Memory B cell (primary cell): ENCODE measurements around the gene KBTBD12.

Experiments used
- ATAC-seq: fragments of 150-1000 bp; cut with Tn5 transposase; 2 replicates; pipeline ENCODE4 v1.10.0; 2021; ENCODE audit warnings: low read depth, mild to moderate bottlenecking, moderate library complexity
- DNase-seq, 2 donors: peaks; one replicate each; pipeline ENCODE4 v3.0.0; 2022; ENCODE audit warnings: low spot score in 2 of 2
- H3K27ac Mint-ChIP-seq: one replicate; pipeline ENCODE4 v1.8.0; 2022; ENCODE audit warnings: mild to moderate bottlenecking, moderate library complexity, mixed read lengths
- H3K27me3 Mint-ChIP-seq: one replicate; pipeline ENCODE4 v1.8.0; 2022; ENCODE audit warnings: mixed read lengths
- H3K36me3 Mint-ChIP-seq: one replicate; pipeline ENCODE4 v1.8.0; 2022; ENCODE audit warnings: mild to moderate bottlenecking, mixed read lengths
- H3K4me1 Mint-ChIP-seq: one replicate; pipeline ENCODE4 v1.8.0; 2022; ENCODE audit warnings: mixed read lengths
- H3K4me3 Mint-ChIP-seq: one replicate; pipeline ENCODE4 v1.8.0; 2022; ENCODE audit warnings: mild to moderate bottlenecking, moderate library complexity, mixed read lengths
- H3K9me3 Mint-ChIP-seq: one replicate; pipeline ENCODE4 v1.8.0; 2022; ENCODE audit warnings: mixed read lengths

Gene KBTBD12

DNA sequence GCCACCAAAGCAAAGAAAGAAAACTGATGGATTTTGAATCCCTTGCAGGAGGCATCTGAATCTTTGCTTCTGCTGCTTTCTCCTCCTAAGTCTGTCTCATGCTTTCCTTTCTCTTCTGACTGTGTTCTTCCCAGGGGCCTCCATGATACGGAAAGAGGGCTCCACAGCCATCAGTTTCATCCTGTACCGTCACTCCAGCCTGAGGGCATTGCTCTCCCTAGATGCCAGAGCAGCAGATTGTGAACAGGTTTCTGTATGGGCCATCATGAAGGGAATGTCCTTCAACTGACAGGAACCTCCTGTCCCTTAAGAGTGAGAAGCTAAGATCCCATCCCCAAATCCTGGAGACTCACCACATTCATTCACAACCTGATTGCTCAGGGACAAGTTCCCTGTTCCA lies 59.2 kb downstream of the KBTBD12 start:
- DNase-seq = no peak
- no peaks in the 10 kb centered on the region for H3K36me3 Mint-ChIP-seq
- peaks cover 2% of the 10 kb centered on the region for H3K9me3 Mint-ChIP-seq
- peaks cover 5% of the 10 kb centered on the region for H3K27me3 Mint-ChIP-seq
- H3K4me1 Mint-ChIP-seq = no peaks in the 10 kb centered on the region
- no peak for ATAC-seq
- no peak overlapping the region for H3K27ac Mint-ChIP-seq
- H3K4me3 Mint-ChIP-seq = no peak overlapping the region

- Mint-ChIP-seq H3K27me3 (peaks cover 5% of the 10 kb centered on the region), H3K4me3 (no peak overlapping the region)
- DNase-seq = no peak
Observed at GRCh38 chr3:127975153-127976029, 60.4 kb downstream of the KBTBD12 start.

GRCh38 chr3:127978636-127979035 lies 63.6 kb downstream of the KBTBD12 start:
- no peaks in the 10 kb centered on the region for H3K36me3 Mint-ChIP-seq
- ATAC-seq = no peak
- H3K27me3 Mint-ChIP-seq = peaks cover 11% of the 10 kb centered on the region
- H3K4me3 Mint-ChIP-seq = no peak overlapping the region
- peaks cover 2% of the 10 kb centered on the region for H3K9me3 Mint-ChIP-seq
- no peak for DNase-seq
- H3K4me1 Mint-ChIP-seq = no peaks in the 10 kb centered on the region
- no peak overlapping the region for H3K27ac Mint-ChIP-seq

More at GRCh38 chr3:127975153-127976029, 60.4 kb downstream of the KBTBD12 start:
- no peaks in the 10 kb centered on the region for H3K36me3 Mint-ChIP-seq
- no peak for ATAC-seq
- peaks cover 2% of the 10 kb centered on the region for H3K9me3 Mint-ChIP-seq
- H3K27ac Mint-ChIP-seq = no peak overlapping the region
- H3K4me1 Mint-ChIP-seq = no peaks in the 10 kb centered on the region

GRCh38 chr3:127979473-127979872 lies 64.4 kb downstream of the KBTBD12 start:
- Mint-ChIP-seq H3K4me3 (no peak overlapping the region), H3K9me3 (peaks cover 2% of the 10 kb centered on the region), H3K4me1 (no peaks in the 10 kb centered on the region), H3K27me3 (peaks cover 16% of the 10 kb centered on the region), H3K36me3 (no peaks in the 10 kb centered on the region), H3K27ac (no peak overlapping the region)
- DNase-seq = no peak
- no peak for ATAC-seq

DNA sequence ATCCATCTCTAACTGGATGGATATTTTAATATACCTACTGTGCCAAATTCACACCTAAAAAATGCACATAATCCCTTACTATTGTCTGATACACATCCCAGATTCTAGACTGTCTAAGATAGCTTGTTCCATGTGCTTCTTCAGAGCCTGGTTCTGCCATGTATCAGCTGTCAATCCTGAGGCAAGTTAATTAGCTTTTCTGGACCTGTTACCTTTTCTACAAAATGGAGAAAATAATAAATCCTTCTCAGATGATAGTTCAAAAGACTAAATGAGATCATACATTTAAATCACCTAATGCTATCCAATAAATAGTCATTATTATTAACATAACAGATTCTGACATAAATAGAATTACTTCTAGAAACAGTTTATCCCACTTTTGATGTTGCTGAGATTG lies 66.1 kb downstream of the KBTBD12 start:
- Mint-ChIP-seq H3K27me3 (peaks cover 13% of the 10 kb centered on the region), H3K4me1 (no peaks in the 10 kb centered on the region), H3K27ac (no peak overlapping the region), H3K36me3 (no peaks in the 10 kb centered on the region), H3K4me3 (no peak overlapping the region), H3K9me3 (peaks cover 2% of the 10 kb centered on the region)
- no peak for ATAC-seq
- DNase-seq = no peak

DNA sequence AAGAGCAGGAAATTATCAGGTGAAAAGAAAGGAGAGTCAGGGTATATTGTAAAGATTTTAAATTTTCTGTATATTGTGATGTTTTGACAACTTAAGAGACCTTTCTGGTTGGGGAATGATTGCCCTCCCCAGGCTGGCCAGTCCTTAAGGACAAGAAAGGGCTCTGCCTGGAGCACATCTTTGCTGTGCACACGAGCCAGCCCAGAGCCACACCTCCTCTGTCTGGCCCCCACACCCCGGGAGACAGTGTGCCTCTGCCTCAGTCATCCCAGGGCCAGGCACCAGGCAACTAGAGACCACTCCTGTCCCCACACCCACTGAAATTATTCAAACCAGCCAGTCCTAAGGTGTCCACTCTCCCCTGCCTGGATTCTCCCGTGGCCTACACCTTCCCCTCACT lies 67.1 kb downstream of the KBTBD12 start:
- H3K4me1 Mint-ChIP-seq = no peaks in the 10 kb centered on the region
- ATAC-seq = no peak
- no peak for DNase-seq

DNA sequence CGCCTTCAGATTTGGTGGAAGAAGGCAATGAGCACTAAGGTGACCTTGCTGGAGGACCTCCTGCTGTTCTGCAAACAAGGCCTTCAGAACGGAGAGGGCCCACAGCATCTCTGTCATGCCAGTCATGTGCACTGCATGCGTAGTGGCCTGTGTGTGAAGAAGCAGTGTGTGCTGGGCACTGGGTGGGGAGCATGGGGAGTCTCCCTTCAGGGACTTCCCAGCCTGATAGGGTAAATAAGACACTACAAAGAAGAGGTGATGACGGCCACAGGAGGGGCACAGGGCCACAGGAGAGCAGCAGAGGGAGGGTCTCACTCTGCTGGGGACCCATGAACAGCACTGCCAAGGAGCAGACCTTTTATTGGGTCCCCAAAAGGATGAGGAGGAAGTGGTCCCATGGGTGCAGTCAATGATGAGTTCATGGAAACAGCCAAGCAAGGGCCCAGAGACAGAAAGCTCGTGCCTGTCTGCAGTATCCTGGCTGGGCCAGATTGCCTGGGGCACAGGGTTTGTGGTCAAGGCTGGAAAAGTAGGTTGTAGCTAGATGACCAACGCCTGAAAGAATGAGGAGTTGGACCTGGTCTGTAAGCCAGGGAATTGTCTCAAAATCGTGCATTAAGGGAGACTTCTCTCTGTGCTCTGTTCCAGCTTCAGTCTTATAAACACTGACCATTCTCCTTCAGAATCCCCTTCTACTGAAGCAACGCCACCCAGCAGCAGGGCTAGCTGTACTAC lies 69.4 kb downstream of the KBTBD12 start:
- ATAC-seq = no peak
- H3K27me3 Mint-ChIP-seq = peaks cover 11% of the 10 kb centered on the region

More for the DNA sequence above, 67.1 kb downstream of the KBTBD12 start:
- peaks cover 10% of the 10 kb centered on the region for H3K27me3 Mint-ChIP-seq
- H3K36me3 Mint-ChIP-seq = no peaks in the 10 kb centered on the region
- peaks cover 2% of the 10 kb centered on the region for H3K9me3 Mint-ChIP-seq
- no peak overlapping the region for H3K4me3 Mint-ChIP-seq
- H3K27ac Mint-ChIP-seq = no peak overlapping the region

DNA sequence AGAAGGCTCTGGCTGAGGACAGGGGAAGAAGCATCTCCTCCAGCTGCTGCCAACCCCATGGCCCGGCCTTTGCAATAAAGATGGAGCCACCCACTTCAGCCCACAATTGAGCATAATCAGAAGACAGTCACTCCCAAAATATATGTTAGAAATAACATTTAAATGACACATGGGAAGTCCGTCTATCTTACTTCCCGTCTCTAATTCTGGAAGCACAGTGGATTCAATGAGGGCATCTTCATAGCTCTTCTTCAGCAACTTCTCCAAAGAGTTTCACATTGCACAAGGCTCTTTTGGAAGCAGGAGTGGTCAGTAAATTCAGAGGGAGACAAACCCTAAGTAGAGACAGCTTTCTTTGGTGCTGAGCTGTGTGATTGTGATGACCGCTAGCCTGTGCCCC lies 70.2 kb downstream of the KBTBD12 start:
- H3K4me1 Mint-ChIP-seq = no peaks in the 10 kb centered on the region
- H3K4me3 Mint-ChIP-seq = no peak overlapping the region
- peaks cover 11% of the 10 kb centered on the region for H3K27me3 Mint-ChIP-seq
- no peak overlapping the region for H3K27ac Mint-ChIP-seq
- no peaks in the 10 kb centered on the region for H3K9me3 Mint-ChIP-seq
- DNase-seq = no peak
- no peak for ATAC-seq
- H3K36me3 Mint-ChIP-seq = no peaks in the 10 kb centered on the region

More for the DNA sequence above, 69.4 kb downstream of the KBTBD12 start:
- DNase-seq = no peak
- no peaks in the 10 kb centered on the region for H3K4me1 Mint-ChIP-seq
- no peak overlapping the region for H3K4me3 Mint-ChIP-seq
- no peaks in the 10 kb centered on the region for H3K36me3 Mint-ChIP-seq
- no peak overlapping the region for H3K27ac Mint-ChIP-seq
- no peaks in the 10 kb centered on the region for H3K9me3 Mint-ChIP-seq

GRCh38 chr3:127985655-127986225 lies 70.7 kb downstream of the KBTBD12 start:
- H3K4me3 Mint-ChIP-seq = no peak overlapping the region
- H3K27me3 Mint-ChIP-seq = peaks cover 11% of the 10 kb centered on the region
- DNase-seq (no peak), ATAC-seq (no peak)
- H3K9me3 Mint-ChIP-seq = no peaks in the 10 kb centered on the region
- no peak overlapping the region for H3K27ac Mint-ChIP-seq
- H3K36me3 Mint-ChIP-seq = no peaks in the 10 kb centered on the region
- no peaks in the 10 kb centered on the region for H3K4me1 Mint-ChIP-seq

- Mint-ChIP-seq H3K9me3 (no peaks in the 10 kb centered on the region), H3K36me3 (no peaks in the 10 kb centered on the region), H3K4me1 (no peaks in the 10 kb centered on the region), H3K4me3 (no peak overlapping the region), H3K27me3 (peaks cover 11% of the 10 kb centered on the region), H3K27ac (no peak overlapping the region)
- no peak for ATAC-seq
- no peak for DNase-seq
Observed at GRCh38 chr3:127986803-127987202, 71.8 kb downstream of the KBTBD12 start.

GRCh38 chr3:127987309-127987995 lies 72.4 kb downstream of the KBTBD12 start:
- Mint-ChIP-seq H3K4me3 (no peak overlapping the region), H3K4me1 (no peaks in the 10 kb centered on the region), H3K9me3 (no peaks in the 10 kb centered on the region), H3K36me3 (peaks cover 1% of the 10 kb centered on the region), H3K27ac (no peak overlapping the region), H3K27me3 (peaks cover 10% of the 10 kb centered on the region)
- DNase-seq = no peak
- no peak for ATAC-seq

DNA sequence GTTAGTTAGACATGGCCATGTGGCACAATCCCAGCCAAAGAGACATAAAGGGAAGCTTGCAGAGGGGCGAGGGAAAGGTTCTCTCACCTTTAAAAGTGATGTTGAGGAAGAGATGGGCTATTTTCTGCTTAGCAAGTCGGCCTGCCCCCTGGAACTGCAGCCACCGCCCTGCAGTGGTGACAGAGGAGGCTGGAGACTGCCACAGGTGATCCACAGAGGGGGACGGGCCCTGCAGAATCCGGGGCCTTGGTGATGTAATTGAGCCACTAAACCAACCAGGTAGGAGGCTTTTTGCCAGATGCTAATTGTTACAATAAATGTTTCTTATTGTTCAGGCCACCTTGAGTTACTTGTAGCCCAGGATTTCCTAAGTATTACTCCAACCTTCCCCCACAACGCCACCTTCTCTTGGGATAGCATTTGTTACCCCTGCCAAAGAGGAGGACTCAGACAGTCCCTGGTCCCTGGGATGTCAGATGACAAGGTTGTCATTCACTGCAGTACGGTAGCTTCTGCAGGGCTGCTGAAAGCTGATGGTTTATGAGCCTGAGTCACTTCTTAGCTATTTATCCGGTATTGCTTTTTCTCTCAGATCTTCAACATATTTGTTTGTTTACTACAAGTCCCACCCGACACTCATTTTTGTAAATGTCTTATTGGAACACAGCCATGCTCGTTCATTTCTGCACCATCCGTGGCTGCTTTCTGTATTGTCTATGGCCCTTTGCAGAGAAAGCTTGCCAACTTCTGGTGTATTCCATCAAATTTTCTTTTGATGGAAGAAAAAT lies 73.9 kb downstream of the KBTBD12 start:
- H3K36me3 Mint-ChIP-seq = peaks cover 1% of the 10 kb centered on the region
- H3K27ac Mint-ChIP-seq = no peak overlapping the region
- peaks cover 5% of the 10 kb centered on the region for H3K27me3 Mint-ChIP-seq
- no peak overlapping the region for H3K4me3 Mint-ChIP-seq
- ATAC-seq (no peak), DNase-seq (no peak)
- no peaks in the 10 kb centered on the region for H3K4me1 Mint-ChIP-seq
- no peaks in the 10 kb centered on the region for H3K9me3 Mint-ChIP-seq

GRCh38 chr3:127990051-127990450 lies 75.0 kb downstream of the KBTBD12 start:
- Mint-ChIP-seq H3K36me3 (peaks cover 1% of the 10 kb centered on the region), H3K4me3 (no peak overlapping the region), H3K27ac (no peak overlapping the region), H3K9me3 (no peaks in the 10 kb centered on the region), H3K27me3 (peaks cover 4% of the 10 kb centered on the region), H3K4me1 (no peaks in the 10 kb centered on the region)
- DNase-seq (no peak), ATAC-seq (no peak)
